ENCODE measurements around the gene HP1BP3. TPM values are rescaled to one million over a fixed set of nuclear protein-coding genes. Genes with fewer than 3 reads are reported as not detected.

The HP1BP3 gene
- total RNA-seq, 4 donors from 2014 or later, result 138 to 202 (median 148) TPM

- DNase-seq (ENCODE audit: low spot score), result no peak
- ATAC-seq (ENCODE audit: low FRiP score), result no peak
- TF ChIP-seq CTCF (IDR thresholded peaks at IDR 0.05), result no peak
Observed at GRCh38 chr1:20710469-20711284, 76.4 kb downstream of the HP1BP3 start.

DNA sequence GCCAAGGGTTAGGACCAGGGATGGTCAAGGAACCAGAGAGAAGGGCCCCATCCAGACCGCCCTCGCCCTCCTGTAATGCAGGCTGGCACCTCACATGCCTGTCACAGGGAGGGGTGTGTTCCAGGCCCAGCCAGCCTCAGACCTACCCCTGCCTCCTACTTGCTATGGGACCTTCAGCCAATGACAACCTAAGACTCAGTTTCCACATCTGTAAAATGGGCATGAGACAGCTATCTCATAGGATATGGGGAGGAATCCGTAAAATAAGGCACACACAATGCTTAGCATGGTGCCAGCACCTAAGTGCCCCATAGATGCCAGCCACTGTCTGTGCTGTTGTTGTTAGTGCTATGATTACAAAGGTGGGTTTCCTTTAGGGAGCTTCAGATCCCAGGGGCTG, 77.2 kb downstream of the HP1BP3 start:
- TF ChIP-seq CTCF (IDR thresholded peaks at IDR 0.05), result no peak
- no peak for ATAC-seq (ENCODE audit: low FRiP score)
- DNase-seq (ENCODE audit: low spot score), result no peak

- no peak for TF ChIP-seq CTCF (IDR thresholded peaks at IDR 0.05)
- no peak for ATAC-seq (ENCODE audit: low FRiP score)
- DNase-seq (ENCODE audit: low spot score), result no peak
Observed at GRCh38 chr1:20708891-20709290, 78.2 kb downstream of the HP1BP3 start.

GRCh38 chr1:20708057-20708456, 79.0 kb downstream of the HP1BP3 start:
- ATAC-seq (ENCODE audit: low FRiP score) (no peak), DNase-seq (ENCODE audit: low spot score) (no peak)
- no peak for TF ChIP-seq CTCF (IDR thresholded peaks at IDR 0.05)

DNA sequence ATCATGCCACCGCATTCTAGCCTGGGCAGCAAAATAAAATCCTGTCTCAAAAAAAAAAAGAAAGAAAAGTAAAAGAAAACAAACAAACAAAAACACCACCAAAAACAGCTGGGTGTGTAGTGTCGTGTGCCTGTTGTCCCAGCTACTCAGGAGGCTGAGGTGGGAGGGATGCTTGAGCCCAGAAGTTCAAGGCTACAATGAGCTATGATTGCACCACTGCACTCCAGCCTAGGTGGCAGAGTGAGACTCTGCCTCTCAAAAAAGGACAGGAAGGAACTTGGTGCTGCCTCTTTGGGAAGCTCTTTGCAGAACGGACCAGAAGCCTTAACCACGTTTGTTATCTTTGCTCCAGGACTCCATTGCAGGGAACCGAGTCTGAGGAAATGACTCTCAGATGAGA, 80.3 kb downstream of the HP1BP3 start:
- ATAC-seq (ENCODE audit: low FRiP score) (no peak), DNase-seq (ENCODE audit: low spot score) (no peak)
- no peak for TF ChIP-seq CTCF (IDR thresholded peaks at IDR 0.05)

DNA sequence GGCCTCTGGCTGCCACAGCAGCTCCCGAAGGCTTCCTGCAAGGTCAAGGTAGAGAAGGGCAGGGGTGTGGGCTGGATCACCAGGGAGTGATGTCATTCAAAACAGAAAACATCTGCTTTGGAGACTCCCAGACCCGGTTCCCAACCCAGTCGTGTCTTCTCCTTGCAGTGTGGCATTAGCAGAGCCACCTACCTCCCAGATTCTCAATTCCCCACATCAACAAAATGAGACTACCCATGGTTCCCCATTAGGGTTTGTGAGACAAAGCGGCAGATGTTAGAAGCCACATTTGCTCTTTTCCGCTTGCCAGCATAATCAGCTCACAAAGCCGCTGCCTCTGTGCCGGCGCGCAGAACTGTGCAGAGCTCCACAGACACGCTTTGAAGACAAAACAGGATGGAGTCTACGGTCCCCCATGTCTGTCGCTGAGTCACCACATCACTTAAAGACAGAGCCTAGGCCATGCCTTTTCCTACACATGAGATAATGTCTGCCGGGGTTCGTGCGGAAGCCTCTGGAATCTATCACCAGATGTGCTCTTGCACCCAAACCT, 81.8 kb downstream of the HP1BP3 start:
- no peak for ATAC-seq (ENCODE audit: low FRiP score)
- DNase-seq (ENCODE audit: low spot score), result no peak
- no peak for TF ChIP-seq CTCF (IDR thresholded peaks at IDR 0.05)
